GM18526 (cell line): ENCODE results near the gene DMAC2.

Experiments
- POLR2A ChIP-seq: IDR thresholded peaks from 3 replicates; pipeline ENCODE4 v1.6.1; 2011; ENCODE audit not compliant: insufficient read length; ENCODE audit errors: extremely low read depth

DMAC2 gene

GRCh38 chr19:41397086-41398049 lies 42.3 kb downstream of the DMAC2 start, which contains the start of the genes BCKDHA and EXOSC5:
Gene BCKDHA, plus strand, starts transcription at chr19:41397818. Its CDS starts 10 bp downstream, at chr19:41397828.
Gene EXOSC5, minus strand, starts transcription at chr19:41397359. Its CDS starts 31 bp downstream, at chr19:41397328.
- TF ChIP-seq POLR2A, result peak; percentile 66

- TF ChIP-seq POLR2A, result no peak
These were observed 44.4 kb downstream of the DMAC2 start for GRCh38 chr19:41395355-41395754.

DNA sequence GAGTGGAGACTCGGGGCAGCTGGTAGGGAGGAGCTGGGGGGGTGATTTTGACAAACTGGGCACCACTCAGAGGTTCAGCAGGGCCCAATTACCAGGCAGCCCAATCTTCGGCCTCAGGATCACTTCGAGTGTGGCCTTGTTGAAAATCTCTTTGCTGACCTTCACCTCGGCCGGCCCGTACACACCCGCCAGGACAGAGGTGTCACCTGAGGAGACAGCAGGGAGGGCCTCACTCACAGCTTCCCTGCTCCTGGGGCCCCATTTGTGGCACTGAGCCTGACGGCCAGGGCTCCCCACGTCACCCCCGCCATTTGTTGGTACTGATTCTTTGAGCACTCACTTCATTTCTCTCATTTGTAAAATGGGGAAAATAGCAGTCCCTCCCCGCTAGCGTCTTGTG lies 46.9 kb downstream of the DMAC2 start:
- no peak for TF ChIP-seq POLR2A

- no peak for TF ChIP-seq POLR2A
These were observed 48.1 kb downstream of the DMAC2 start for GRCh38 chr19:41391618-41392017.

DNA sequence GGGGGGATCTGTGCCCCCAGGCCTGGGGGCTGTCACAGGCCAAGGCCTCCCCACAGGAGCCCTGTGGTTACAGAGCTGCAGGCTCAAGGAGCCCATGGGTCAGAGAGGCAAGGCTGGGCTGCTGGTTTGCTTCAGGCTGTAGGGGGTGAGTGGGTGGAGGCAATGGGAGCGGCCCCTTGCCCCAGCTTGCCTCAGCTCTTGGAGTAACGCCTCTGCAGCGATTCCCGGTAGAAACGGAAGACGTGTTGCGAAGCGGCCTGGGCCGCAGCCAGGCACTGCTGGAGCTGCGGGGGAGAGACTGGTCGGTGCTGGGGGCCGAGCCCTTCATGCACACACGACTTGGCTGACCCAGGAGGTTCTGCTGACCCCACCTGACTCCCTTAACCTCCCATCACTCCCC lies 53.3 kb downstream of the DMAC2 start:
- no peak for TF ChIP-seq POLR2A

- no peak for TF ChIP-seq POLR2A
These were observed 55.4 kb downstream of the DMAC2 start for GRCh38 chr19:41384351-41384750.
